Caco-2 (cell line): ENCODE results near the gene AKAP8L. TPM values are rescaled to one million over a fixed set of nuclear protein-coding genes. Genes with fewer than 3 reads are reported as not detected.

Experiments used
- BruUV-seq: library from RNA; stranded (reverse); fragments of 400-500 nt; replicated peaks from 2 replicates; lab custom pipeline; 2021; lab: Mats Ljungman, UMichigan
- CTCF ChIA-PET: fragments of 300-600 bp; sonication (Branson Sonifier 250); formaldehyde crosslinking; loops from one replicate; lab custom pipeline; 2022; ENCODE audit warnings: antibody characterized with exemption; lab: Charles Lee
- POLR2A ChIA-PET: fragments of 300-600 bp; sonication (Branson Sonifier 250); formaldehyde crosslinking; loops from one replicate; lab custom pipeline; 2022; ENCODE audit warnings: antibody characterized with exemption; lab: Charles Lee
- DNase-seq, 2 experiments: peaks; one replicate each; pipeline versions ENCODE4 v3.0.0 to v3.0.0-alpha.2; 2020 to 2022
- H3K27me3 ChIP-seq: replicated peaks from 2 replicates; pipeline ENCODE4 v1.6.0; 2011; ENCODE audit warnings: low read length; ENCODE audit not compliant: control insufficient read depth, insufficient read depth
- H3K36me3 ChIP-seq: 2 replicates; pipeline ENCODE4 v1.5.1; 2011; ENCODE audit warnings: low read length; ENCODE audit not compliant: control insufficient read depth, insufficient read depth
- H3K4me1 ChIP-seq: fragments of 250-450 bp; sonication (Bioruptor Pico); 2 replicates; pipeline ENCODE4 v1.5.1; 2020; ENCODE audit warnings: mild to moderate bottlenecking
- H3K4me3 ChIP-seq: 2 replicates; pipeline ENCODE4 v1.5.1; 2011; ENCODE audit warnings: low read depth, mild to moderate bottlenecking, control low read depth, low read length
- H3K9me3 ChIP-seq: fragments of 250-450 bp; sonication (Bioruptor Pico); 2 replicates; pipeline ENCODE4 v1.5.1; 2020; ENCODE audit warnings: mild to moderate bottlenecking, moderate library complexity
- H3K27ac Mint-ChIP-seq: one replicate; pipeline ENCODE4 v1.8.0; 2022; ENCODE audit warnings: mixed read lengths; ENCODE audit not compliant: unreplicated experiment
- H3K27me3 Mint-ChIP-seq: one replicate; pipeline ENCODE4 v1.8.0; 2022; ENCODE audit warnings: mixed read lengths; ENCODE audit not compliant: insufficient read depth, unreplicated experiment
- H3K36me3 Mint-ChIP-seq: one replicate; pipeline ENCODE4 v1.8.0; 2022; ENCODE audit warnings: mild to moderate bottlenecking, mixed read lengths; ENCODE audit not compliant: insufficient read depth, unreplicated experiment
- H3K4me1 Mint-ChIP-seq: one replicate; pipeline ENCODE4 v1.8.0; 2022; ENCODE audit warnings: low read depth, mixed read lengths; ENCODE audit not compliant: unreplicated experiment
- H3K4me3 Mint-ChIP-seq: one replicate; pipeline ENCODE4 v1.8.0; 2022; ENCODE audit warnings: mild to moderate bottlenecking, moderate library complexity, mixed read lengths; ENCODE audit not compliant: unreplicated experiment
- H3K9me3 Mint-ChIP-seq: one replicate; pipeline ENCODE4 v1.8.0; 2022; ENCODE audit warnings: mixed read lengths; ENCODE audit not compliant: unreplicated experiment
- intact Hi-C: fragments of 100-400 bp; cut with micrococcal nuclease; formaldehyde crosslinking; loops from one replicate; pipeline ENCODE4 v1.10.0; 2022; ENCODE audit not compliant: unreplicated experiment
- total RNA-seq: library from RNA; stranded (reverse); gene quantifications from 2 replicates; pipeline ENCODE4 v1.2.3, GENCODE V29; 2022
- TF ChIP-seq, protein P1 (sequence below), 2 experiments: fragments of 200-600 bp in 1 of 2; IDR thresholded peaks; 1 replicate in 1 of 2; 2 replicates in 1 of 2; pipeline versions ENCODE4 v1.5.1 to v1.8.0; 2011 to 2022; ENCODE audit warnings: antibody characterized with exemption in 1 of 2, control low read depth in 1 of 2, inconsistent platforms in 1 of 2, low read depth in 1 of 2, low read length in 1 of 2, mild to moderate bottlenecking in 1 of 2, moderate library complexity in 1 of 2; ENCODE audit not compliant: insufficient read depth in 1 of 2, severe bottlenecking in 1 of 2, unreplicated experiment in 1 of 2

AKAP8L gene
- total RNA-seq, 1 experiment from 2014 or later, result 112 TPM

DNA sequence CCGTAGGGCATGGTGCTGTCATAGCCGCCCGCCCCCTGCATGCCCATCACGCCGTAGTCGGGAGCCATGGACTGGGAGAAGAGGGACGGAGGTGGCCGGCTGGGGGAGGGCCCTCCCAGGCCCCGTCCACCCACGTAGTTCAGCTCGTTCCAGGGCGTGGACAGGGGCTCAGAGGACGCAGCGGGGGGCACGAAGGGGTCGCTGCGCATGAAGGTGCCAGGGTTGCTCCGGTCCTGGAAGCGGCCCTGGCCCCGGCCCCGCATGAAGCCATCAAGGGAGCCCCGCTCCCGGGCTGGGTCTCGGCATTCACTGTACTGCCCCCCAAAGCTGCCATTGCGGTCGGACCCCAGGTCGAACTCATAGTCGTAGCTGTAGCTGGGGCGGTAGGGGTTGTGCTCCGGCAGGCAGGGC lies 45.9 kb downstream of the AKAP8L start:
- TF ChIP-seq, protein P1, sequence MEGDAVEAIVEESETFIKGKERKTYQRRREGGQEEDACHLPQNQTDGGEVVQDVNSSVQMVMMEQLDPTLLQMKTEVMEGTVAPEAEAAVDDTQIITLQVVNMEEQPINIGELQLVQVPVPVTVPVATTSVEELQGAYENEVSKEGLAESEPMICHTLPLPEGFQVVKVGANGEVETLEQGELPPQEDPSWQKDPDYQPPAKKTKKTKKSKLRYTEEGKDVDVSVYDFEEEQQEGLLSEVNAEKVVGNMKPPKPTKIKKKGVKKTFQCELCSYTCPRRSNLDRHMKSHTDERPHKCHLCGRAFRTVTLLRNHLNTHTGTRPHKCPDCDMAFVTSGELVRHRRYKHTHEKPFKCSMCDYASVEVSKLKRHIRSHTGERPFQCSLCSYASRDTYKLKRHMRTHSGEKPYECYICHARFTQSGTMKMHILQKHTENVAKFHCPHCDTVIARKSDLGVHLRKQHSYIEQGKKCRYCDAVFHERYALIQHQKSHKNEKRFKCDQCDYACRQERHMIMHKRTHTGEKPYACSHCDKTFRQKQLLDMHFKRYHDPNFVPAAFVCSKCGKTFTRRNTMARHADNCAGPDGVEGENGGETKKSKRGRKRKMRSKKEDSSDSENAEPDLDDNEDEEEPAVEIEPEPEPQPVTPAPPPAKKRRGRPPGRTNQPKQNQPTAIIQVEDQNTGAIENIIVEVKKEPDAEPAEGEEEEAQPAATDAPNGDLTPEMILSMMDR (IDR thresholded peaks at IDR 0.05; ENCODE audit: insufficient read depth in 1 of 2, low read depth in 1 of 2, low read length in 1 of 2, severe bottlenecking in 1 of 2, unreplicated experiment in 1 of 2), result no peak
- H3K4me1 ChIP-seq, result peaks cover 13% of the 10 kb centered on the region
- CTCF ChIA-PET, result no interaction called here

DNA sequence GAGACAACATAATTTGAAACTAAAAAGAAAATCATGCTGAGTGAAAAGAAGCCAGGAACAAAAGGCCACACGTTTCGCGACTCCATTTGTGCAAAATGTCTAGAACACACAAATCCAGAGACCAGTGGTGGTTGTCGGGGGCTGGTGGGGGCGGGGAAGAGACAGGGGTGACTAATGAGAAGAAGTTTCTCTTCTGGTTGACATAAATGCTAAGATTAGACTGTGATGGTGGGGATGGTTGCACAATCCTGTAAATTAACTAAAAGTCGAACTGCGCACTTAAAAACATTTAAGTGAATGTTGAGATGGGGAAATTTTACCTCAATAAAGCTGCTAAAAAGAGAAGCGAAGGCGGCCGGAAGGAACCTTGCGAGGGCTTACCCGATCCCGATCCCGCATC lies 46.3 kb downstream of the AKAP8L start:
- Mint-ChIP-seq H3K27me3 (no peaks in the 10 kb centered on the region), H3K4me3 (no peak overlapping the region), H3K9me3 (no peaks in the 10 kb centered on the region), H3K27ac (no peak overlapping the region), H3K4me1 (peaks cover 9% of the 10 kb centered on the region), H3K36me3 (peaks cover 81% of the 10 kb centered on the region)
- Histone ChIP-seq H3K36me3 (peaks cover 7% of the 10 kb centered on the region; the same call in 1 of the 2 replicates), H3K4me1 (peaks cover 11% of the 10 kb centered on the region), H3K9me3 (no peaks in the 10 kb centered on the region), H3K4me3 (no peak overlapping the region), H3K27me3 (no peaks in the 10 kb centered on the region)
- DNase-seq, result no peak
- no TSS peak for BruUV-seq
- ChIA-PET POLR2A (no interaction called here), CTCF (no interaction called here)
- TF ChIP-seq, protein P1 (IDR thresholded peaks at IDR 0.05; ENCODE audit: insufficient read depth in 1 of 2, low read depth in 1 of 2, low read length in 1 of 2, severe bottlenecking in 1 of 2, unreplicated experiment in 1 of 2), result no peak
- intact Hi-C loops, result no loop called here

More for the DNA sequence above, 45.9 kb downstream of the AKAP8L start:
- no peaks in the 10 kb centered on the region for H3K9me3 Mint-ChIP-seq
- Histone ChIP-seq H3K27me3 (no peaks in the 10 kb centered on the region), H3K36me3 (peaks cover 4% of the 10 kb centered on the region; the same call in 1 of the 2 replicates), H3K9me3 (no peaks in the 10 kb centered on the region), H3K4me3 (no peak overlapping the region)
- intact Hi-C loops, result no loop called here
- no peaks in the 10 kb centered on the region for H3K27me3 Mint-ChIP-seq
- POLR2A ChIA-PET, result no interaction called here
- H3K27ac Mint-ChIP-seq, result no peak overlapping the region
- no peak for DNase-seq
- H3K36me3 Mint-ChIP-seq, result peaks cover 80% of the 10 kb centered on the region
- H3K4me1 Mint-ChIP-seq, result peaks cover 9% of the 10 kb centered on the region
- BruUV-seq, result no TSS peak
- H3K4me3 Mint-ChIP-seq, result no peak overlapping the region

DNA sequence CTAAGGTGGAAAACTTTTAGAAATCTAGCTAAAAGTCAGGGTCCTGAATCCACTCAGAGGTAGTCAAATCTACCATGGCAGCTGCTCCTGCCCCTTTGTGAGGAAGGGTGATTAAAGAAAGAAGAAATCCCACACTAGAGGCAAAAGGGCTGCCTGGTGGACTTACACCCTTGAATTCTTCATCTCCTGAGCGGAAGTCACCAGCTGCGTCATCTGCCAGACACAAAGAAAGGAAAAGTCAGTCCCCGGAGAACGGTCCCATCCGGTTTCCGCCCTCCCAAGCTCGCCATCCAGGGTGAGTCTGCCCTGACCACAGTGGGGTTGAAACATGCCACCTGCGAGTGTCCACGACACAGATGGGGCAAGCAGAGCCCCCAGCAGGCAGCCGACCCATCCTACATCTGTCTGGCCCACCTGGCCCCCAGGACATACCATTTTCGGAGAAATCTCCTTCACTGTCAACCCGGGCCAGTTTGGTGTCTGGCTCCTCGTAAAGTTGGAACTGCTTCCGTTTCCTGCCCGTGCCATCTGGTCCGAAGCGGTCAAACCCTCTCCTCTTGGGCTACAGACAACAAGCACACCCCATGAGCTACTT lies 46.9 kb downstream of the AKAP8L start:
- TF ChIP-seq, protein P1 (IDR thresholded peaks at IDR 0.05; ENCODE audit: insufficient read depth in 1 of 2, low read depth in 1 of 2, low read length in 1 of 2, severe bottlenecking in 1 of 2, unreplicated experiment in 1 of 2), result no peak
- peaks cover 83% of the 10 kb centered on the region for H3K36me3 Mint-ChIP-seq
- intact Hi-C loops, result no loop called here

More for the DNA sequence above, 46.9 kb downstream of the AKAP8L start:
- Histone ChIP-seq H3K4me3 (no peak overlapping the region), H3K27me3 (no peaks in the 10 kb centered on the region), H3K4me1 (peaks cover 5% of the 10 kb centered on the region), H3K9me3 (no peaks in the 10 kb centered on the region), H3K36me3 (peaks cover 7% of the 10 kb centered on the region; the same call in 1 of the 2 replicates)
- Mint-ChIP-seq H3K4me1 (peaks cover 5% of the 10 kb centered on the region), H3K9me3 (no peaks in the 10 kb centered on the region), H3K27ac (no peak overlapping the region), H3K27me3 (no peaks in the 10 kb centered on the region), H3K4me3 (no peak overlapping the region)
- ChIA-PET CTCF (no interaction called here), POLR2A (no interaction called here)
- no peak for DNase-seq
- BruUV-seq, result no TSS peak
